NCI-H460 (cell line): ENCODE results near the gene LATS1. TPM values are rescaled to one million over a fixed set of nuclear protein-coding genes. Genes with fewer than 3 reads are reported as not detected.
A peak's percentile ranks its signal among the peaks of the same experiment; 100 is the strongest.
"Not testable (repeated sequence)": the region's sequence is repeated elsewhere in the genome, so short reads cannot be mapped to it uniquely, and the experiment has no call there.

Experiments
- DNase-seq: peaks from one replicate; pipeline ENCODE4 v3.0.0-alpha.2; 2016; ENCODE audit warnings: low read depth; ENCODE audit errors: extremely low read depth
- polyA plus RNA-seq: library from polyadenylated mRNA; depleted of rRNA; stranded (reverse); fragments of >200 nt; gene quantifications from 2 replicates; pipeline ENCODE4 v1.2.3, GENCODE V29; 2014; cell fraction: nucleus; rRNA removed
- total RNA-seq: library from RNA; depleted of rRNA; stranded (reverse); fragments of >200 nt; shearing (Covaris generic); gene quantifications from 2 replicates; pipeline ENCODE4 v1.2.3, GENCODE V29; 2014; rRNA removed

The LATS1 gene
- total RNA-seq, result 15.8 and 16.9 TPM in 2 replicates
- 7.0 and 7.3 TPM in 2 replicates for polyA plus RNA-seq

- DNase-seq, result peak; percentile 60
These were observed at the start of gene LATS1 for GRCh38 chr6:149717588-149718458. LATS1 (minus strand) TSS chr6:149718101; CDS start chr6:149702126, 15,975 bp downstream.

DNA sequence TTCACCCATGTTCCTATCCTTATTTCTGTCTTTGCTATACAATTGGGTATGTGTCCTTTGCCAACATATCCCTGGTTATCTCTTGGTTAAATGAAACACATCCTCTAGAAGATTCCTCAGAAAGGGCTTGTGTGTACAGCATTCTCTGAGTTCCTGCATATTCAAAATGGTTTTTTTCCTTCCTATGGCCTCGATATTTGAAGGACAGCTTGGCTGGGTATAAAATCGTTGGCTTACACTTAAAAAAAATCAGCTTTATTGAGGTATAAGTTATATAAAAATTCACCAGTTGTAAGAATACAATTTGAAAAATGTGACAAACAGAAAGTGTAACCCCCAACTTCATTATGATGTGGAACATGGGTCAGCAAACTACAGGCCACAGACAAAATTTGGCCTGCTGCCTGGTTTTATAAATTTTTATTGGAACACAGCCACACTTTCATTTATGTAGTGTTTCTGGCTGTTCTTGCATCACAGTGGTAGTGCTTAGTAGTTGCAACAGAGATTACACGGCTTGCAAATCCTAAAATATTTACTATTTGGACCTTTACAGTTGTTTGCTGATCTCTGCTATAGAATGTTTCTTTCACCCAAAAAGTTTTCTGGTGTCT is 48.4 kb upstream of the LATS1 start:
- no peak for DNase-seq

DNA sequence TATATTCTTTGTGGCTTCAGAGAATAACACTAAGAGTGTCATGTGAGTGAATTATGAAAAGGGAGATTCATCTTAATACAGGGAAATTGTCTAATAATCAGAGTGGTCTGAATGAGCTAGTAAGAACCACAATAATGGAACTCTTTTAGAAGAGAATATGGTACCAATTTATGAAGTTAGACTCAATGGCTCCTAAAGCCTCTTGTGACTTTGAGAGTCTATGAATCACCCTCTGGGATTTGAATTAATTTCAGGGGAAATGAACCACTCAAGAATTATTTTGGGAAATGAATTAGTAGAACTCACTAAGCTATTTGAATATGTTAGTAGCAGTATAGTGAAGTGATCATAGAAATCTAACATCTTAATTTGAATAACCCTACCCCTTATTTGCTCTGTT is 46.0 kb upstream of the LATS1 start:
- no peak for DNase-seq

DNA sequence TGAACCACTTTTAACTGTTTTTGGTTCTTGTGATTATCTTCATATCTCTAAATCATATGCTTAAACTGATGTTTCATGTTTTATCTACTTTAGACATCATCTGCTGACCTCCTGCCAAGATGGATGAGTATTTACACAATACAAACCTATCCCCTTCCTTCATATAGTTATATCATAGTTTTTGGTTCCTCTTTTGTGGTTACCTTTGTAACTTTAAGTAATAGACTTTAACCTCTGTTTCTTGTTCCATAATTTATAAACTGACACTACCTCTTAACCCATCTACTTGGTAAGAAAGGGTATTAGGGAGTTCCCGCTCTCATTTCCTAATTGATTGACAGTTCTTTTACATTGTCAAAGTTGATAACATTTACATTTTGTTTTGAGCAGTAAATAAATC is 43.5 kb upstream of the LATS1 start:
- DNase-seq, result no peak

DNA sequence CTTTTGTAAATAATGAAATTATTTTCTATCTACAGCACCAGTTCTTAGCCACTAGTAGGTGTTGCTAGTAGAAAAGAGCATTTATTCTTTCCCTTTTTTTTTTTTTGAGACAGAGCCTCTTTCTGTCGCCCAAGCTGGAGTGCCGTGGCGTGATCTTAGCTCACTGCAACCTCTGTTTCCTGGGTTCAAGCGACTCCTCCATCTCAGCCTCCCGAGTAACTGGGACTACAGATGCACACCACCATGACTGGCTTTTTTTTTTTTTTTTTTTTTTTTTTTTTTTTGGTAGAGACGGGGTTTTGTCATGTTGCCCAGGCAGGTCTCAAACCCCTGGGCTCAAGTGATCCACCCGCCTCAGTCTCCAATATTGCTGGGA is 38.3 kb upstream of the LATS1 start:
- no peak for DNase-seq

DNA sequence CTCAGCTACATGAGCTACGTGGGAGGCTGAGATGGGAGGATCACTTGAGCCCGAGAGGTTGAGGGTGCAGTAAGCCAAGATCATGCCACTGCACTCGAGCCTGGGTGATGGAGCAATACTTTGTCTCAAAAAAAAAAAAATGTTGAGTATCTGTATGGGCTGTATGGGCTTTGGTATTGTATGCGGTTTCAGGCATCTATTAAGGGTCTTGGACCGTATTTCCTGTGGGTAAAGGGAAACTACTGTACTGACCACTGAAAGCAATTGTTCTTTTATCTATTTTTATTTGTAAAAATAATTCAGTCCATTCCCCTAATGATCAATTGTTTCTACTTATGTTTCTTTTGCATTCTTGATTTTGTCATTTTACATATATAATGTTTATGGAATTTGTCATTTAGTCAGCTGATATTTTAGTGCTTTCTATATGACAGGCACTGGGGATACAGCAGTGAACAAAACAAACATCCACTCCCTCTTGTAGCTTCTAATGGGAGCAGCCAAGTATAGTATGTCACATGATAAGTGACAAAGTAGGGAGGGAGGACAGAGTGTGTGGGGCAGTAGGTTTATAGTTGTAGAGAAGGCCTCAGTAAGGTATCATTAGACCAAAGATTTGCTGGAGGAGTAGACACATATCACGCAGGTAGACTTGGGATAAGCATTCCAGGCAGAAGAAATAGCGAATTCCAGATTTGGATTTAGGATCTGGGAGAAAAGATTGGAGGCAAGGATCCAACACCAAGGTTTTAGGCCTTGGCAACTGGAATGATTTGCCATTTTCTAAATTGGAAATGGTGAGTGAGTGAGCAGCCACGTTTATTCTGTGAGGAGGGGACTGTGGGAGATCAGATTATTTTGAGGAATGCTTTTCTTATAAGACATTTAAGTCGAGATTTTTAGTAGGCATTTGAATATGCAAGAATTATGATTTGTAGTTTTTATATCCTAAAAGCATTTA is 37.7 kb upstream of the LATS1 start:
- no peak for DNase-seq

DNA sequence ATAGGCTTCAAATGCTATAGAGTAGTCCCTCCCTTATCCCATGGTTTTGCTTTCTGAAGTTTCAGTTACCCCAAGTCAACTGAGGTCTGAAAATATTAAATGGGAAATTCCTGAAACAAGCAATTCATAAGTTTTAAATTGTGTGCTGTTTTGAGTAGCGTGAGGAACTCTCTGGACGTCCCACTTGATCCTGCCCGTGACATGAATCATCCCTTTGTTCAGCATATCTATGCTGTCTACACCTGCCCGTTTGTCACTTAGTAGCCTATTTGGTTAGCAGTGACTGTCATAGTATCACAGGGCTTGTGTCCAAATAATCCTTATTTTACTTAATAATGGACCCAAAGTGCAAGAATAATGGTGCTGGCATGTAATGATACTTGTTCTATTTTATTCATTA is 36.6 kb upstream of the LATS1 start:
- no peak for DNase-seq

DNA sequence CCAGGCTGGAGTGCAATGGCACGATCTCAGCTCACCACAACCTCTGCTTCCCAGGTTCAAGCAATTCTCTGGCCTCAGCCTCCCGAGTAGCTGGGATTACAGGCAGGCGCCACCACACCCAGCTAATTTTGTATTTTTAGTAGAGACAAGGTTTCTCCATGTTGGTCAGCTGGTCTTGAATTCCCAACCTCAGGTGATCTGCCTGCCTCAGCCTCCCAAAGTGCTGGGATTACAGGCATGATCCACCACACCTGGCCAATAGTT is 35.4 kb upstream of the LATS1 start:
- DNase-seq, result not testable (repeated sequence)

DNA sequence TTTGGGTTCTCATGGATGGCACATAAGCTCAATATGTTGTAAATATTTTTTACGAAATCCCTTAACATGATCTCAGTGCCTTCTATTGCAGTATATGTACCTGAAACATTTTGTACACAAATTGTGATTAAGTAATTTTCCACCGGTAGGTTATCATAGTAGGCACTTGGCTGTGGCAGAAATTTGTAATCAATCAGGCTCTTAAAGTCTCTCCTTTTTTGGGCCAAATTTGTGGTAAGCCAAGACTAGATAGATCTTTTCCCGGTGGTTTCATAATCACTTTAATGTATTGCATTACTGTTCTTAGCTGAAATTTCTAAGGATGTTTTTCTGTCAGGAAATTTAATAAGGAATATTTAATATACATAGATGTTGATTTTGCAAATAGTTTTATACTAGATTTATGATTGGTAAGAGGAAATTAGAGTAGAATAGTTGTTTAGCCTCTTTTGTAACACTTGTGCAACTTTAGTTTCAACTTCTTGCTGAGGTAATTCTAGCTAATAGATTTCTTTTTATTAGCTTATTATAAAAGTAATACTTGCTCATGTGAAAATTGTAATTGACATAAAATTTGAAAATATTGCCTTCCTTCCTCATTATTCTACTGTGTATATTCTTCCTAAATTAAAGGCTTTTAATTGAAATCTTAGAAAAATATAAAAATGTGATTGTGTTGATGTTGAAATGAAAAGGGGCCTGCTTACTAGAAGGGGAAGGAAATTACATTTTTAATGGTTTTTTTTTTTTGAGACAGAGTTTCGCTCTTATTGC is 34.9 kb upstream of the LATS1 start:
- DNase-seq, result no peak

DNA sequence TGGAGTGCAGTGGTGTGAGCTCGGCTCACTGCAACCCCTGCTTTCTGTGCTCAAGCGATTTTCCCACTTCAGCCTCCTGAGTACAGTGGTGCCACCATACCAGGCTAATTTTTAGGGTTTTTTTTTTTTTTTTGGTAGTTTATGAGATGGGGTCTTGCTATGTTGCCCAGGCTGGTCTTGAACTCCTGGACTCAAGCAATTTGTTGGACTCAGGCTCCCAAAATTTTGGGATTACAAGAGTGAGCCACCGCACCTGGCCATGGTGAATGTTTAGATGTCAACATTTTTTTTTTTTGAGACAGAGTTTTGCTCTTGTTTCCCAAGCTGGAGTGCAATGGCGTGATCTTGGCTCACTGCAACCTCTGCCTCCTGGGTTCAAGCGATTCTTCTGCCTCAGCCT is 34.0 kb upstream of the LATS1 start:
- DNase-seq, result not testable (repeated sequence)

- DNase-seq, result no peak
These were observed 33.3 kb upstream of the LATS1 start for GRCh38 chr6:149751239-149751638.

- peak; percentile 9 for DNase-seq
These were observed 32.3 kb upstream of the LATS1 start for GRCh38 chr6:149750136-149750609.

- peak; percentile 84 for DNase-seq
These were observed 31.8 kb upstream of the LATS1 start, which contains the start of gene PCMT1 for GRCh38 chr6:149749594-149750135. PCMT1 (plus strand) TSS chr6:149749741; CDS start chr6:149749902, 161 bp downstream.

- DNase-seq, result not testable (repeated sequence)
These were observed 31.2 kb upstream of the LATS1 start for GRCh38 chr6:149749082-149749593.

DNA sequence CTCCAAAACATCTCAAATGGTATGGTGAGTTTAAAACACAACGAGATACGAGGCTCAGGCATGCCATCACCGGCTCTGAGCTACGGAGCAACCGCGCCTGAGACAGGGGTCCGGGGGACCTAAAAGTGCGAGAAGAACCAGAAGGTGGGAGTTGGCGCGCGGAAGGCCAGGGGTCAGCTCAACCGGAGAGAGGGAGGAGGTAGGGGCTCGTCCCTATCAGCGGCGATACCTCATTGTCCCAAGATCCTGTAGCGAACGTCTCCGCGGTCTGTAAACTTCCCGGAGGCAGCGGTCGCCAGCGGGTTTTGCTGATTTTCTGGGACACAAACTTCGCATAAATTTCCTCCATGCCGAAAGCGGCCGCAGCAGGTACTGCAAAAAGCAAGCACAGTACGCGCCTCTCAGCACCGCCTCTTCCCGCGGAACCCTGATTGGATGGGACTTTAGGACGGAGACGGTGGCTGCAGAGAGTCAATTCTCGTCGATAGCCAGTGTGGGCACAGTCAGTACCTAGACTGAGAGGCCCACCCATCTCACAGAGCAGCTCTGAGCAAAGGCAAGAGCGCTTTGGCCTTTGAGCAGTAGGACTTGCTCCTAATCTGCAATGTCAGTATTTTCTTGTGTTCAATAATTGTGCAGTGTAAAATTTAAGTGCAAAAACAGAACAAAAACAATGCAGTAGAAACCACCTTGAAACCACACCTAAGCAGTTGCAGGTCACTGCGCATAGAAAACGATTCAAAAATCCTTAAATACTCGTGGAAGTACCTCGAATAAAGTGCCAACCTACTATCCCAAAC is 28.4 kb upstream of the LATS1 start, which contains the start of gene NUP43:
TSS of gene NUP43 (minus strand) at position 383 of the 800 bp plus-strand sequence. CDS start at position 349, 34 bp downstream.
- DNase-seq, result peak; percentile 86

- DNase-seq, result not testable (repeated sequence)
These were observed 27.4 kb upstream of the LATS1 start for GRCh38 chr6:149745252-149745651.

DNA sequence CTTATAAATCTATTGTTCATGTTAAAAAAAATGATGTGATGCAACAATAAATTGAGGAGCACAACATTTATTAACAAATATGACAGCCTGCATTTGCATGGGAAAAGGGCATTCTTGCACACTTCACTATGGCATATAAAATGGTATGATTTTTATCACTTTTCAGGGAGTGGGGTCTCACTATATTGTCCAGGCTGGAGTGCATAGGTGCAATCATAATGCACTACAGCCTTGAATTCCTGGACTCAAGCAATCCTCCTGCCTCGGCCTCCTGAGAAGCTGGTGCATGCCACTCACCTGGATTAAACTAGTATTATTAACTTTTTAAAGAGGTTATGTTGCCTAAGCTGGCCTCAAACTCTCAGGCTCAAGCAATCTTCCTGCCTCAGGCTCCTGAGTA is 17.0 kb upstream of the LATS1 start:
- no peak for DNase-seq

GRCh38 chr6:149733089-149733720 is 15.3 kb upstream of the LATS1 start:
- no peak for DNase-seq
